Measurements from ENCODE around the gene LEAP2.

DNA sequence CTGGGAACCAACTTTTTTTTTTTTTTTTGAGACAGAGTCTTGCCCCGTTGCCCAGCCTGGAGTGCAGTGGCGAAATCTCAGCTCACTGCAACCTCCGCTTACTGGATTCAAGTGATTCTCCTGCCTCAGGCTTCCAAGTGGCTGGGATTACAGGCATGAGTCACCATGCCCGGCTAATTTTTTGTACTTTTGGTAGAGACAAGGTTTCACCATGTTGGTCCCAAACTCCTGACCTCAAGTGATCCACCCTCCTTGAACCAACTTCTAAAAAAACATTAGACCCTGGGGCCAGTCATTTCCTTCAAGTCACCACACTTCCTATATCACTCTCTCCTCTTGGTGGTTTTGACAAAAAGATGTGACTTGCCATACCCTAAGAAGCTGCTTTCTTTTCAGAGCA lies 32.2 kb upstream of the LEAP2 start:
- TF ChIP-seq, protein P1, sequence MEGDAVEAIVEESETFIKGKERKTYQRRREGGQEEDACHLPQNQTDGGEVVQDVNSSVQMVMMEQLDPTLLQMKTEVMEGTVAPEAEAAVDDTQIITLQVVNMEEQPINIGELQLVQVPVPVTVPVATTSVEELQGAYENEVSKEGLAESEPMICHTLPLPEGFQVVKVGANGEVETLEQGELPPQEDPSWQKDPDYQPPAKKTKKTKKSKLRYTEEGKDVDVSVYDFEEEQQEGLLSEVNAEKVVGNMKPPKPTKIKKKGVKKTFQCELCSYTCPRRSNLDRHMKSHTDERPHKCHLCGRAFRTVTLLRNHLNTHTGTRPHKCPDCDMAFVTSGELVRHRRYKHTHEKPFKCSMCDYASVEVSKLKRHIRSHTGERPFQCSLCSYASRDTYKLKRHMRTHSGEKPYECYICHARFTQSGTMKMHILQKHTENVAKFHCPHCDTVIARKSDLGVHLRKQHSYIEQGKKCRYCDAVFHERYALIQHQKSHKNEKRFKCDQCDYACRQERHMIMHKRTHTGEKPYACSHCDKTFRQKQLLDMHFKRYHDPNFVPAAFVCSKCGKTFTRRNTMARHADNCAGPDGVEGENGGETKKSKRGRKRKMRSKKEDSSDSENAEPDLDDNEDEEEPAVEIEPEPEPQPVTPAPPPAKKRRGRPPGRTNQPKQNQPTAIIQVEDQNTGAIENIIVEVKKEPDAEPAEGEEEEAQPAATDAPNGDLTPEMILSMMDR (IDR thresholded peaks at IDR 0.05; ENCODE audit: insufficient read depth, low read depth, low read length) = no peak
- TF ChIP-seq EZH2 (IDR thresholded peaks at IDR 0.05; ENCODE audit: insufficient read depth, low read length) = no peak
